Measurements from ENCODE around the gene POLD2. TPM values are rescaled to one million over a fixed set of nuclear protein-coding genes. Genes with fewer than 3 reads are reported as not detected.

Gene POLD2
- total and polyA plus RNA-seq, 2 donors (not counting 1 experiment from before 2014, with no cell fraction given): 69.8 to 76.5 TPM

DNA sequence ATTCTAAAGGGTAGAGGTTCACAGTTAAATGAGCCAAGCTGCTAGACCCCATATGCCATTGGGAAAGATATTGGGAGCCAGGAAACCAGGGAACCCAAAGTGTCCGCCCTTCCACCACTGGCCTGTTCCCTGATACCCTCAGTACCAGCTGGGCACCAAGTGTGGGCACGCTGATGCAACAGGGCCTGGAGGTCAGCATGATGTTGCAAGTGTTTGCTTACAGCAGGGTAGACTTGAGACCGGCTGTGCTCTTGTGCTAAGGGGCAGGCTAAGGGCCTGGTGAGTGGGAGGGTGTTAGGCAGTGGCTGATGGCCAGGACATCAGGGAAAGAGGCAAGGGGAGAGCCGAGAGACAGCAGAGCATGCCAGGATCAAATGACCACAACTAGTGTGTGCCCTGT lies 38.8 kb upstream of the POLD2 start:
- Histone ChIP-seq H3K4me3 (replicated peaks in 1 of 4; ENCODE audit: control extremely low read depth in 1 of 4, insufficient read depth in 1 of 4, low read depth in 3 of 4, low read length in 4 of 4) (no peak overlapping the region), H3K27me3 (ENCODE audit: control insufficient read depth, insufficient read depth, low read length) (peaks cover 5% of the 10 kb centered on the region), H3K4me2 (ENCODE audit: extremely low read depth, insufficient read depth, low read length) (no peak overlapping the region), H3K79me2 (ENCODE audit: control insufficient read depth, insufficient read depth, low read length) (no peaks in the 10 kb centered on the region), H3K9me3 (ENCODE audit: control insufficient read depth, insufficient read depth, low read depth, low read length) (no peaks in the 10 kb centered on the region), H2AFZ (ENCODE audit: low read length) (no peak overlapping the region), H3K4me1 (ENCODE audit: control insufficient read depth, extremely low read depth, insufficient read depth, low read length) (peaks cover 3% of the 10 kb centered on the region), H4K20me1 (ENCODE audit: control insufficient read depth, extremely low read depth, insufficient read depth, low read length) (no peaks in the 10 kb centered on the region), H3K27ac (ENCODE audit: insufficient read depth, low read length) (no peak overlapping the region), H3K36me3 (ENCODE audit: control insufficient read depth, insufficient read depth, low read length) (no peaks in the 10 kb centered on the region), H3K9ac (ENCODE audit: insufficient read depth, low read length) (no peak overlapping the region)
- peak in 1 of 2 donors; percentile 28 for DNase-seq (ENCODE audit: low read depth in 2 of 2)
- TF ChIP-seq, protein P1, sequence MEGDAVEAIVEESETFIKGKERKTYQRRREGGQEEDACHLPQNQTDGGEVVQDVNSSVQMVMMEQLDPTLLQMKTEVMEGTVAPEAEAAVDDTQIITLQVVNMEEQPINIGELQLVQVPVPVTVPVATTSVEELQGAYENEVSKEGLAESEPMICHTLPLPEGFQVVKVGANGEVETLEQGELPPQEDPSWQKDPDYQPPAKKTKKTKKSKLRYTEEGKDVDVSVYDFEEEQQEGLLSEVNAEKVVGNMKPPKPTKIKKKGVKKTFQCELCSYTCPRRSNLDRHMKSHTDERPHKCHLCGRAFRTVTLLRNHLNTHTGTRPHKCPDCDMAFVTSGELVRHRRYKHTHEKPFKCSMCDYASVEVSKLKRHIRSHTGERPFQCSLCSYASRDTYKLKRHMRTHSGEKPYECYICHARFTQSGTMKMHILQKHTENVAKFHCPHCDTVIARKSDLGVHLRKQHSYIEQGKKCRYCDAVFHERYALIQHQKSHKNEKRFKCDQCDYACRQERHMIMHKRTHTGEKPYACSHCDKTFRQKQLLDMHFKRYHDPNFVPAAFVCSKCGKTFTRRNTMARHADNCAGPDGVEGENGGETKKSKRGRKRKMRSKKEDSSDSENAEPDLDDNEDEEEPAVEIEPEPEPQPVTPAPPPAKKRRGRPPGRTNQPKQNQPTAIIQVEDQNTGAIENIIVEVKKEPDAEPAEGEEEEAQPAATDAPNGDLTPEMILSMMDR (conservative IDR thresholded peaks at IDR 0.05 in 1 of 2, IDR thresholded peaks at IDR 0.05 in 1 of 2; ENCODE audit: low read depth in 1 of 2, low read length in 2 of 2): no peak
- no peak for TF ChIP-seq EZH2 (IDR thresholded peaks at IDR 0.05; ENCODE audit: low read length, missing control alignments)

DNA sequence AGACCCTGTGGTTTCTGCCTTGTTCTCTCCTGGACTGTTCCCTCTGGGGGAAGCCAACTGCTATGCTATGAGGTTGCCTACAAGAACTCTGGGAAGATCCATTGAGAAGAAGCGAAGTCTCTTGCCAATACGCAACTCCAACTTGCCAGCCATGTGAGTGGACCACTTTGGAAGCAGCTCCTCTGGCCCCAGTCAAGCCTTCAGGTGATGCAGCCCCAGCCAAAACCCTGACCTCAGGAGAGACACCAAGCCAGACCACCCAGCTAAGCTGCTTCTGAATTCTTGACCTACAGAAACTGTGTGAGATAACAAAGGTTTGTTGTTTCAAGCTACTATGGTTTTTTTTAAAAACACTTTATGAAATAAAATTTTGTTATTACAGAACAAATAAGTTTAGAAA lies 38.0 kb upstream of the POLD2 start:
- Histone ChIP-seq H3K27me3 (ENCODE audit: control insufficient read depth, insufficient read depth, low read length) (peaks cover 9% of the 10 kb centered on the region), H2AFZ (ENCODE audit: low read length) (no peak overlapping the region), H3K36me3 (ENCODE audit: control insufficient read depth, insufficient read depth, low read length) (no peaks in the 10 kb centered on the region), H3K9ac (ENCODE audit: insufficient read depth, low read length) (no peak overlapping the region), H3K4me1 (ENCODE audit: control insufficient read depth, extremely low read depth, insufficient read depth, low read length) (peaks cover 3% of the 10 kb centered on the region), H3K4me2 (ENCODE audit: extremely low read depth, insufficient read depth, low read length) (no peak overlapping the region), H4K20me1 (ENCODE audit: control insufficient read depth, extremely low read depth, insufficient read depth, low read length) (no peaks in the 10 kb centered on the region), H3K27ac (ENCODE audit: insufficient read depth, low read length) (no peak overlapping the region), H3K79me2 (ENCODE audit: control insufficient read depth, insufficient read depth, low read length) (no peaks in the 10 kb centered on the region), H3K4me3 (replicated peaks in 1 of 4; ENCODE audit: control extremely low read depth in 1 of 4, insufficient read depth in 1 of 4, low read depth in 3 of 4, low read length in 4 of 4) (no peak overlapping the region), H3K9me3 (ENCODE audit: control insufficient read depth, insufficient read depth, low read depth, low read length) (no peaks in the 10 kb centered on the region)
- TF ChIP-seq EZH2 (IDR thresholded peaks at IDR 0.05; ENCODE audit: low read length, missing control alignments): no peak
- TF ChIP-seq, protein P1 (conservative IDR thresholded peaks at IDR 0.05 in 1 of 2, IDR thresholded peaks at IDR 0.05 in 1 of 2; ENCODE audit: low read depth in 1 of 2, low read length in 2 of 2): no peak
- no peak for DNase-seq (ENCODE audit: low read depth in 2 of 2)

DNA sequence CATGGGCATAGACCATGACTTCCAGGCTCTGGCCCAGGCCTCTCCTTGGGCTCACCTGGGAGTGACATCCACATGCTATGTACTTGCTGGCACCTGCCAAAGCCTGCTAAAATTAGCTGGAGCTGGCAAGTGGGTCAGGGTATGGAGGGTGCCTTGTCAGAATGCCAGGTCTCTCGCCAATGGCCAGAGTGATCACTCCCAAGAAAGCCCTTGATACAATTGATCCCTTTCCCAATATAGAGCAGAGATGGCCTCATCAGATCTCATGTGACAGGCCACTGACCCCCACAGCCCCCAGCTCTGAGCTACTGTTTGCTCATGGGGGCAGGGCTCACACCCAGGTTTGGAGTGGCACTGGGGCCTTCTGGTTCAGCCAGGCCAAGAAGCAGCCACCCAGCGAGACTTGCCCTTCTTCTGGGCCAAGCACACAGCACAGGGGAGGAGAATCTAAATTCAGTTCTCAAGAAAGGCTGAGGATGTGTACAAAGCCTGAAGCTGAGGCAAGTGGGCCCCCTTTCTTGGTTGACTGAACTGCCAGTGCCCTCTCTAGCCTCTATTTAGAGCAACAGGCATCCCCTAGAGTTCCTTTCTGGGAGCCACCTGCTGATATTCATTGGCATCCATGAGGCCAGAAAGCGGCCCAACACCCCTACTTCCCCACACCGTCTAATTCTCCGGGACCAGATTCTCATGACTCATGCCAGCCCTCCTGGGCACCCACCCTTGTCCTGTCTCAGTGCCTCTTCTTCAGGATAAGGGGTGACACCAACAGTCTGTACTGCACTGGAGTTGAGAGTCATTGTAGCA lies 36.7 kb upstream of the POLD2 start:
- no peaks in the 10 kb centered on the region for H3K79me2 ChIP-seq (ENCODE audit: control insufficient read depth, insufficient read depth, low read length)
- no peak overlapping the region for H3K4me3 ChIP-seq (replicated peaks in 1 of 4; ENCODE audit: control extremely low read depth in 1 of 4, insufficient read depth in 1 of 4, low read depth in 3 of 4, low read length in 4 of 4)
- peaks cover 9% of the 10 kb centered on the region for H3K27me3 ChIP-seq (ENCODE audit: control insufficient read depth, insufficient read depth, low read length)
- peaks cover 3% of the 10 kb centered on the region for H3K4me1 ChIP-seq (ENCODE audit: control insufficient read depth, extremely low read depth, insufficient read depth, low read length)
- H3K9me3 ChIP-seq (ENCODE audit: control insufficient read depth, insufficient read depth, low read depth, low read length): no peaks in the 10 kb centered on the region
- no peaks in the 10 kb centered on the region for H4K20me1 ChIP-seq (ENCODE audit: control insufficient read depth, extremely low read depth, insufficient read depth, low read length)
- H3K27ac ChIP-seq (ENCODE audit: insufficient read depth, low read length): no peak overlapping the region
- H3K4me2 ChIP-seq (ENCODE audit: extremely low read depth, insufficient read depth, low read length): no peak overlapping the region
- no peak for DNase-seq (ENCODE audit: low read depth in 2 of 2)
- H3K9ac ChIP-seq (ENCODE audit: insufficient read depth, low read length): no peak overlapping the region
- H3K36me3 ChIP-seq (ENCODE audit: control insufficient read depth, insufficient read depth, low read length): no peaks in the 10 kb centered on the region
- H2AFZ ChIP-seq (ENCODE audit: low read length): no peak overlapping the region
- TF ChIP-seq, protein P1 (conservative IDR thresholded peaks at IDR 0.05 in 1 of 2, IDR thresholded peaks at IDR 0.05 in 1 of 2; ENCODE audit: low read depth in 1 of 2, low read length in 2 of 2): no peak
- TF ChIP-seq EZH2 (IDR thresholded peaks at IDR 0.05; ENCODE audit: low read length, missing control alignments): no peak
